GM04503 (cell line): ENCODE results near the gene EVA1C.
"Not testable (repeated sequence)": the region's sequence is repeated elsewhere in the genome, so short reads cannot be mapped to it uniquely, and the experiment has no call there.

ENCODE experiments used
- DNase-seq: peaks from one replicate; pipeline ENCODE4 v3.0.0-alpha.2; 2012; ENCODE audit warnings: low read depth

Gene EVA1C

GRCh38 chr21:32462564-32462963 is 50.1 kb downstream of the EVA1C start:
- DNase-seq = not testable (repeated sequence)

DNA sequence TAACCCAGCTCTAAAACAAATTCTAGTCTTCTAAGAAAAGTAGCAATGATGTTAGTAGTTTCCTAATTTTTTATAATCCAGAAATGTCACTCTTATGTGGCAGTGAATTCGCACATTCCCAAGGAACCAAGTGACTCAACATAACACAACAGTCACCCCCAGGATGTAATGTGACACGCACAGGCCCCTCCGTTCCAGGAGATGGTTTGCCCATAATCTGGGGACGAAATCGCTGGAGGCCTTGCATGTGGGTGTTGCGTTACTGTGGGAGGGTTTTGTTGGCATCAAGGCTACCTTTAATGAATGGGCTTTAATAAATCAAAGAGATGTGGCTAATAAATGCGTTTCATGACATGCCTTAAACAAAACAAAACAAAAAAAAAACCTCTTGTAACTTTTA is 50.9 kb downstream of the EVA1C start:
- peak; percentile 62 for DNase-seq

GRCh38 chr21:32463889-32464300 is 51.4 kb downstream of the EVA1C start:
- DNase-seq = peak; percentile 89

DNA sequence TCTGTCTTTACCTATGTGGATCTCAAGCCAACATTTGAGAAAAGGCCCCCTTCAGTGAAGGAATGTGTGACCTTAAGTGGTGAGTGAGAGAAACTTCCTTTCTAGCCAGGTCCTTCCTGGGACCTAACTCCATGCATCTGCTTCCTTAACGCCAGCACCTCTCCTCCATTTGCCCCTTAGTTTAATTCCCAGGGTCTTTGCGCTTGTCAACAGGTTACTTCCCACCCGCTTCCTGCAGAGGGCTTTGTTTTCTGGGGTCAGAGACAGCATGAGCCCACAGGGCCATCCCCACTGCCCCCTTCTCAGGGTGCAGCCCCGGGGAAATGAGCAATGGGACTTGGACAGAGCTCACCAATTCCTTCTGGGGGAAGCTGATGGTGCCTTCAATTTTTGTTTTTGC is 54.8 kb downstream of the EVA1C start:
- DNase-seq = no peak

- DNase-seq = no peak
These were observed 56.2 kb downstream of the EVA1C start for GRCh38 chr21:32468681-32469111.

GRCh38 chr21:32469628-32470027 is 57.1 kb downstream of the EVA1C start:
- DNase-seq = no peak

GRCh38 chr21:32470206-32470605 is 57.7 kb downstream of the EVA1C start:
- no peak for DNase-seq

GRCh38 chr21:32472890-32473765 is 60.6 kb downstream of the EVA1C start:
- no peak for DNase-seq

- DNase-seq = no peak
These were observed 61.9 kb downstream of the EVA1C start for GRCh38 chr21:32474179-32475059.

- peak; percentile 95 for DNase-seq
These were observed 62.8 kb downstream of the EVA1C start for GRCh38 chr21:32475162-32475812.

DNA sequence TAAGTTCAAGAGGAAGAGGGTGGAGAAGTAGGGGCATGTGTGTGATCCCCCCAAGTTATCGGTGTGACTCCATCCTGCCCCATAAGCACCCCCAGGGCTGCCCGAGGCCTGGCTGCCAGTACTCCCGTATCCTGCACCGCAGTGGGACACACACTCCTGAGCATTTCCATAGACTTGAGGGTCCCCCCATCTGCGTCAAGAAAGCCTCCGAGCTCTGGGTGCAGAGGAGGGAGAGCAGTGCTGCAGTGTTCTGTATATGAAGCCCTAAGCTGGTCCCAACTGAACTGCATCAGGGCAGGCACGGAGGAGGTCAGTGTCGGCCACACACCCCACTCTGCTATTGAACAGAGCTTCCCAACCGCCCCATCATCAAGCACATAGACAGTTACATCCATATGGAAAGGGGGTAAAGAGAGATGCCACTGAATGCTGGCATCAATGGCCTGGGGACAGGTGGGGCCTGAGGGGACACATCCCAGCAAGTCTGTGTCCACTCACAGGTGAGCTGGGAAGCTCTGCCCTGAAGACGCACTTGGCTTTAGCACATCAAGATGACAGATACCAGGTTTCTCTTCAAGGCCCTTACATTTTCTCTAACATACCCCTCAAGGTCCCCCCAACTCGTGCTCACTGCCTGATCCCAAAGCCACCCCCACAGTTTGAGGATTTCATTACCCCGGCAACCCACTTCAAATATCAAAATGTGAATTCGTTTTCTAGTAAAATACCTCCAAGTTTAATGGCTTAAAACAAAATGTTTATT is 64.3 kb downstream of the EVA1C start:
- DNase-seq = no peak

DNA sequence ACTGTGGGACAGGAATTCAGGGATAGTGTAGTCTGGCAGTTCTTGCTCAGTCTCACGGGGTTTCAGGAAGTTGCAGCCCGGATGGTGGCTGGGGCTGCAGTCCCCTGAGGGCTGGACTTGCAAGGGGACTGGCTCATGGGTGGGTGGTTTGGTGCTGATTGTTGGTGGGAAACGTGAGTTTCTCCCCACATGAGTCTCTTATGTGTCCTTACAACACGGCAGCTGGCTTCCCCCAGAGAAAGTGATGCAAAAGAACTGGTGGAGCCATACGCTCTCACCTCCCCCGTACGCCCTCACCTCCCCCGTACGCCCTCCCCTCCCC is 64.9 kb downstream of the EVA1C start:
- no peak for DNase-seq

GRCh38 chr21:32481875-32482408 is 69.4 kb downstream of the EVA1C start:
- DNase-seq = no peak

DNA sequence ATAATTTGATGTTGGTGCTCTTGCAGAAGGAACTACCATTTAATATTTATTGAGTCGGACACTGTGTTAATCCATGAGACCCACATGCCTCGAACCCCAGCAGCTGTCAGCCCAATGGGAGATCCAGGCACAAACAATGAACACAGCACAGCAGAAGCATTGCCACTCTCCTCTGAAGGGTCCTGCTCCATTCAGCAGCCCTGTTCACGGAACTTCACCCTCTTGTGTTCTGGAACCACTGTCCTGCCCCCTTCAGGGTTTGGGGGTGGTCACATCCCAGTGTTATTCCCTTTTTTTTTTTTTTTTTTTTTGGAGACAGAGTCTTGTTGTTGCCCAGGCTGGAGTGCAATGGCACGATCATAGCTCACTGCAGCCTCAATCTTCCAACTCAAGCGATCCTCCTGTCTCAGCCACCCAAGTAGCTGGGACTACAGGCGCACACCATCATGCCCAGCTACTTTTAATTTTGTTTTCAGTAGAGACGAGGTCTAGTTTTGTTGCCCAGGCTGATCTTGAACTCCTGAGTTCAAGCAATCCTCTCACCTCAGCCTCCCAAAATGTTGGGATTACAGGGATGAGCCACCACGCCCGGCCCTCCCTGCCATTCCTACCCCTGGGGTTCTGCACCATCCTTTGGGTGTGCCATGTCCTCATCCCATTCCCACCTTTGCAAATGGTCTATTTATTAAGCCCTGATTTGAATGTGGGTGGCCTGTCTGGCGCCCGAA is 70.2 kb downstream of the EVA1C start:
- DNase-seq = no peak

DNA sequence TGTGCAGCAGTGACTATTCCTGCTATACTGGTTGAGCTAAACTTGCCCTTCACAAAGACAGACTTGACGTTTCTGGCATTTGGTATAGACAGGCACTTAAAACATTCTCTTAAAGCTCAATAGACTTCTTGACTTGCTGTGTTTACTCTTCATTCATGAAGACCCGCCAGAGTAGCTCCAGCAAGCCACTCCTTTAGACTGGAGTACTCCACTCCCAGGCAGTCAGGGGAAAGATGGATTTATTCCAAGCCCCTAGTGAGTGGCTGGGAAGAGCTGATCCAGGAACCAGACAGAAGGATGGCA is 70.7 kb downstream of the EVA1C start:
- no peak for DNase-seq

DNA sequence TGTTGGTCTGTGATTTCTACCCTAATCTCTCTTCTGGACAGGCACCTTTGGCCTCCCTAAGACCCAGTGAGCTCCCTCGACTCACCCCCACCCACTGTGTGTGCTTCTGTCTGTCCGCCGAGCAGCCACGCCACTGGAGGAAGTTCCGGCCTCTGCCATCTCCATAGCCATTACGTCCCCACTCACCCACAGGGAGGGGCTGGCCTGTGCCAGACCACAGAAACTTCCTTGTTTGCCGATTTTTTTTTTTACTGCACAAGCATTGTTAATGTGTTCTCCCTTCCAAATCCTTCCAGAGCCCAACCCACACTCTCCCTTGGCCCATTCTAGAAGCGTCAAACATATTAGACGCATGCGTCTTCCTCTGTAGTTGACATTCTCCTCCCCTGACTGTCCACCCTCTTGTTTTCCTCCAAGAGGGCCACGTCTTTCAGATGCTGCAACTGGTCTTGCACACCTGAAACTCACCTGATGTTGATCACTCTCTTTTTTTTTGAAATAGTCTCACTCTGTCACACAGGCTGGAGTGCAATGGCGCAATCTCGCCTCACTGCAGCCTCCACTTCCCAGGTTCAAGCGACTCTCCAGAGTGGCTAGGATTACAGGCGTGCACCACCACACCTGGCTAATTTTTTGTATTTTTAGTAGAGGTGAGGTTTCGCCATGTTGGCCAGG is 72.3 kb downstream of the EVA1C start:
- no peak for DNase-seq

GRCh38 chr21:32492376-32492775 is 79.9 kb downstream of the EVA1C start:
- no peak for DNase-seq

DNA sequence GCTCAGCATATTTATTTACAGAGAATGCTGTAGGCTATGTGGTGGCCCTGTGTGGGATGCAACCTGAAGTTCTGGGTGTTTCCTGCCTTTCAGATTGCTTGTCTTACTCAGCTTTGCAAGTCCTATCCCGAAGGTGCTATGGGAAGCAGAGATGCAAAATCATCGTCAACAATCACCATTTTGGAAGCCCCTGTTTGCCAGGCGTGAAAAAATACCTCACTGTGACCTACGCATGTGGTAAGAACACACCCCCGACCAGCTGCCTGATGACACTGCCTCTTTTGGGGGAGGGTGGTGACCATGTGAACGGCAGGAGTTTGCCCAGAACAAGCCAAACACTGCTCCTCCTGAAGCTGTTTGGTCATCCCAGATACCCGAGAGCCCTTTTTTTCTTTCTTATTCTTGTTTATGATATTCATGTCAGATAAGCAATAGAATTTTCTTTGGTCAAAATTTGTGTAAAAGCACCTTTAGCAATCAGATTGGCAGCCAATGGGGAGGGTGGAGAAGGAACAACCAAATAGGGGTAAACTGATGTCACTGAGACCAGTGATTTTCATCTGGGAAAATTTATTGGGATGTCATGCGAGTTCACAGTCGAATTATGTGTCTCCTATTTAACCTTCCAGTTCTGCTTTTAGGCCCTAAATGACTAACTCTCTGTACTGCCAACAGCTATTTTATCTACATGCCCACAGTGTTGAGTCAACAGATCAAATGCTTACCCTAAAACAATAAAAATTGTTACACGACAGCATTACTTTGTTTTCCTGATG is 82.6 kb downstream of the EVA1C start:
- peak; percentile 82 for DNase-seq

DNA sequence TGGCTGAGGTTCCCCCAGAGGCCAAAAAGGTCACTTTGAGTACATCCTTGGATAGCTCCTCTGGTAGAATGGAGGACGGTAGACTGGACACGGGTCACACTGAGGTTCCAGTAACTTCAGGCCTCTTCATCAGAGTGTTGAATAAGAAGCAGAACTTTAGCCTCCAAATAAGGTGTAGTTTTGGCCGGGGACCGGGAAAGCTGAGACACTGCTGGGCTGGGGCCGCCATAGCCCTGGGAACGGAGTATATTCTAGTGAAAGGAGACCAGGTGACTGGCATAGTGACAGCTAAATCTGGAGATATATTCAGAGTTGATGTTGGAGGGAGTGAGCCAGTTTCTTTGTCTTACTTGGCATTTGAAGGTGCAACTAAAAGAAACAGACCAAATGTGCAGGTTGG is 84.1 kb downstream of the EVA1C start:
- DNase-seq = no peak
